GM21526 (cell line): Measurements from ENCODE around the gene PRDM16.

Experiments used
- ATAC-seq: cut with Tn5 transposase; IDR thresholded peaks from one replicate; pipeline ENCODE4 v1.9.1; 2021; ENCODE audit warnings: moderate library complexity; ENCODE audit not compliant: unreplicated experiment, low FRiP score

The PRDM16 gene

GRCh38 chr1:3393024-3393986, 324.3 kb downstream of the PRDM16 start:
- no peak for ATAC-seq

GRCh38 chr1:3393987-3394920, 325.3 kb downstream of the PRDM16 start:
- no peak for ATAC-seq

GRCh38 chr1:3396411-3396810, 327.4 kb downstream of the PRDM16 start:
- ATAC-seq = no peak

GRCh38 chr1:3397311-3397710, 328.3 kb downstream of the PRDM16 start:
- no peak for ATAC-seq

GRCh38 chr1:3398396-3399140, 329.6 kb downstream of the PRDM16 start:
- no peak for ATAC-seq

GRCh38 chr1:3399732-3400131, 330.7 kb downstream of the PRDM16 start:
- no peak for ATAC-seq

GRCh38 chr1:3401585-3402257, 332.7 kb downstream of the PRDM16 start:
- ATAC-seq = no peak

GRCh38 chr1:3402258-3403010, 333.4 kb downstream of the PRDM16 start:
- ATAC-seq = no peak

GRCh38 chr1:3403011-3403345, 334.0 kb downstream of the PRDM16 start:
- ATAC-seq = no peak

- ATAC-seq = no peak
These were observed 334.6 kb downstream of the PRDM16 start for GRCh38 chr1:3403388-3404231.

- ATAC-seq = no peak
These were observed 335.3 kb downstream of the PRDM16 start for GRCh38 chr1:3404301-3404700.

GRCh38 chr1:3404801-3405200, 335.8 kb downstream of the PRDM16 start:
- ATAC-seq = no peak

GRCh38 chr1:3405491-3405890, 336.5 kb downstream of the PRDM16 start:
- no peak for ATAC-seq

- no peak for ATAC-seq
These were observed 337.2 kb downstream of the PRDM16 start for GRCh38 chr1:3405974-3406867.

- ATAC-seq = no peak
These were observed 338.0 kb downstream of the PRDM16 start for GRCh38 chr1:3407021-3407420.

- no peak for ATAC-seq
These were observed 339.8 kb downstream of the PRDM16 start for GRCh38 chr1:3408751-3409266.
